UCSD-AML1 (cell line): ENCODE results near the gene GFOD2.

ENCODE experiments used
- DNase-seq: peaks from one replicate; lab custom pipeline; 2025; ENCODE audit not compliant: unreplicated experiment; lab: John Stamatoyannopoulos, UW

GFOD2 gene

GRCh38 chr16:67673712-67674580 is 45.2 kb downstream of the GFOD2 start:
- DNase-seq, result peak; percentile 53

GRCh38 chr16:67672739-67673662 is 46.1 kb downstream of the GFOD2 start:
- DNase-seq, result peak; percentile 75

GRCh38 chr16:67672306-67672705 is 46.8 kb downstream of the GFOD2 start:
- no peak for DNase-seq

- no peak for DNase-seq
Observed at GRCh38 chr16:67669499-67670101, 49.5 kb downstream of the GFOD2 start.

- DNase-seq, result peak; percentile 28
Observed at GRCh38 chr16:67668495-67669157, 50.5 kb downstream of the GFOD2 start.

GRCh38 chr16:67667817-67668494 is 51.2 kb downstream of the GFOD2 start:
- peak; percentile 90 for DNase-seq

- no peak for DNase-seq
Observed at GRCh38 chr16:67667453-67667816, 51.7 kb downstream of the GFOD2 start.

- DNase-seq, result peak; percentile 82
Observed at GRCh38 chr16:67666559-67667452, 52.3 kb downstream of the GFOD2 start, which contains the start of the genes C16orf86 and ENKD1. TSS of gene C16orf86 (plus strand) at chr16:67666814. CDS start at chr16:67666971, 157 bp downstream. TSS of gene ENKD1 (minus strand) at chr16:67666750. CDS start at chr16:67666442, 308 bp downstream.

- DNase-seq, result peak; percentile 47
Observed at GRCh38 chr16:67666032-67666551, 53.0 kb downstream of the GFOD2 start.

- no peak for DNase-seq
Observed at GRCh38 chr16:67665598-67665997, 53.5 kb downstream of the GFOD2 start.

GRCh38 chr16:67664871-67665270 is 54.2 kb downstream of the GFOD2 start:
- no peak for DNase-seq

GRCh38 chr16:67664258-67664657 is 54.9 kb downstream of the GFOD2 start:
- DNase-seq, result no peak

- no peak for DNase-seq
Observed at GRCh38 chr16:67663877-67664222, 55.3 kb downstream of the GFOD2 start.

GRCh38 chr16:67663151-67663876 is 55.8 kb downstream of the GFOD2 start:
- peak; percentile 39 for DNase-seq

GRCh38 chr16:67662653-67663010 is 56.5 kb downstream of the GFOD2 start:
- DNase-seq, result no peak

- no peak for DNase-seq
Observed at GRCh38 chr16:67661886-67662652, 57.0 kb downstream of the GFOD2 start.

GRCh38 chr16:67661101-67661761 is 57.9 kb downstream of the GFOD2 start:
- no peak for DNase-seq
